GM12873 (cell line): Measurements from ENCODE around the gene ZNF764.

Experiments
- TF ChIP-seq, protein P1 (sequence below): IDR thresholded peaks from 2 replicates; pipeline ENCODE4 v1.5.1; 2012; ENCODE audit warnings: low read depth, mild to moderate bottlenecking, moderate library complexity, low read length, control low read depth; ENCODE audit not compliant: insufficient read depth; ENCODE audit errors: missing control alignments

Gene ZNF764

DNA sequence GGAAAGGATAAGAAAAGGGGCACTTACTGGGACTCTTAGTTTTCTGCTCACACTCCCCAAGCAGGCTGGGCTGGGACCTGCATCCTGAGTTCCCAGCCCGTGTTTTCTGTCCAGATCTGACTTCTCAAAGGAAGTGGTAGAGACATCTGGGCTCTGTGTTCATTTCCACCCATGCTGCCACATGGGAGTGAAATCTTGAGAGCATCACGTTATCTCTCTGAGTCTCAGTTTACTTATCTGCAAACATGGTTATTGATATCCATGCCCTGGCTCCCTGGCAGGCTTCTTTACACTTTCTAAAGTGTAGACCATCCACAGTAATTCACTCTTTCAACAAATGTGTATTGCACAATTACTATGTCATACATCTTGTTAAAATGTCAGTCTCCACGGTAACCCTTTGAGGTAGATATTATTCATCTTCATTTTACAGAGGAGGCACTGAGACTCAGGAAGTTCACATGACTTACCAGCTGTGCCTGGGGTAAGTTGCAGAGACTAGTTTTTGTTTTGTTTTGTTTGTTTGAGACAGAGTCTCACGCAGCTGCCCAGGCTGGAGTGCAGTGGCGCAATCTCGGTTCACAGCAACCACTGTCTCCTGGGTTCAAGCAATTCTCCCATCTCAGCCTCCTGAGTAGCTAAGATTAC is 9.9 kb upstream of the ZNF764 start:
- TF ChIP-seq, protein P1, sequence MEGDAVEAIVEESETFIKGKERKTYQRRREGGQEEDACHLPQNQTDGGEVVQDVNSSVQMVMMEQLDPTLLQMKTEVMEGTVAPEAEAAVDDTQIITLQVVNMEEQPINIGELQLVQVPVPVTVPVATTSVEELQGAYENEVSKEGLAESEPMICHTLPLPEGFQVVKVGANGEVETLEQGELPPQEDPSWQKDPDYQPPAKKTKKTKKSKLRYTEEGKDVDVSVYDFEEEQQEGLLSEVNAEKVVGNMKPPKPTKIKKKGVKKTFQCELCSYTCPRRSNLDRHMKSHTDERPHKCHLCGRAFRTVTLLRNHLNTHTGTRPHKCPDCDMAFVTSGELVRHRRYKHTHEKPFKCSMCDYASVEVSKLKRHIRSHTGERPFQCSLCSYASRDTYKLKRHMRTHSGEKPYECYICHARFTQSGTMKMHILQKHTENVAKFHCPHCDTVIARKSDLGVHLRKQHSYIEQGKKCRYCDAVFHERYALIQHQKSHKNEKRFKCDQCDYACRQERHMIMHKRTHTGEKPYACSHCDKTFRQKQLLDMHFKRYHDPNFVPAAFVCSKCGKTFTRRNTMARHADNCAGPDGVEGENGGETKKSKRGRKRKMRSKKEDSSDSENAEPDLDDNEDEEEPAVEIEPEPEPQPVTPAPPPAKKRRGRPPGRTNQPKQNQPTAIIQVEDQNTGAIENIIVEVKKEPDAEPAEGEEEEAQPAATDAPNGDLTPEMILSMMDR = no peak

DNA sequence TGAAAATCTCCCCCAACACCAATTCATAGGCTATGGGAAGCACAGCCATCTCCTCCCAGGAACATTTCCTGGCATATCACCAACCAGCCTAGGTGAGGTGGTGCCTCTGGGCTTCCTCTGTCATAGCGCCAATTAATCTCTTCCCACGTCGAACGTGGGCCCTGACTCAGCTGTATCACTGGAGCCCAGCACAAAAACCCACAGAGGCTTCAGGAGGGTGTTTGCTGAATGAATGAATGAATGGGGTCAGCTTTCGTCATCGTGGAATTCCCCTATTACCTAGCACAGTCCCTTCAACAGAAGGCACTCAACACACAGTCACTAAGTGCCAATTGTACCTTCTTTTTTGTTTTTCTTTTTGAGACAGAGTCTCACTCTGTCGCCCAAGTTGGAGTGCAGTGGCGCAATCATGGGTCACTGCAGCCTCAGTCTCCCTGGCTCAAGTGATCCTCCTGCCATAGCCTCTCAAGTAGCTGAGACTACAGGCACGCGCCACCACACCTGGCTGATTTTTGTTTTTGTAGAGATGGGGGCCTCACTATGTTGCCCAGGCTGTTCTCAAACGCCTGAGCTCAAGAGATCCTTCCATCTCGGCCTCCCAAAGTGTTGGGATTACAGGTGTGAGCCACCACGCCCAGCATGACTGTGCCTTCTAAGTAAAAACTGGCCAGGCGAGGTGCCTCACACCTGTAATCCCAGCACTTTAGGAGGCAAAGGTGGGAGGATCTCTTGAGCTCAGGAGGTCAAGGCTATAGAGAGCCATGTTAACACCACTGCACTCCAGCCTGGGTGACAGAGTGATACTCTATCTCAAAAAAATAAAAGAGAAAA is 9.2 kb upstream of the ZNF764 start:
- TF ChIP-seq, protein P1 = no peak

DNA sequence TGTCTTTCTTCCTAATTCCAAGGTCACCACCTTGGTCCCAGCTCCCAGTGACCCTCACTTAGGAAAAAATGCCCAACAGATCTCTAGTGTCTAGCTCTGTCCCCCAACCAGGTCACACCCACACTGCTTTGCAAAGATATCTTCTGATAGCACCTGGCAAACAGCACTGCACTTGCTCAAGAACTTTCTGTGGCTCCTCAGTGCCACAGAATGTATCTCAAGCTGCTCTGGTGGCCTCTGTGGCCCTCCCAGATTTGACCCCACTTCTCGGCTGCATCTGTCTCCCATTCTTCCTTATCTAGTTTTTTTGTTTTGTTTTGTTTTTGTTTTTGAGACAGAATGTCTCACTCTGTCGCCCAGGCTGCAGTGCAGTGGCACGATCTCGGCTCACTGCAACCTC is 8.4 kb upstream of the ZNF764 start:
- TF ChIP-seq, protein P1 = no peak

DNA sequence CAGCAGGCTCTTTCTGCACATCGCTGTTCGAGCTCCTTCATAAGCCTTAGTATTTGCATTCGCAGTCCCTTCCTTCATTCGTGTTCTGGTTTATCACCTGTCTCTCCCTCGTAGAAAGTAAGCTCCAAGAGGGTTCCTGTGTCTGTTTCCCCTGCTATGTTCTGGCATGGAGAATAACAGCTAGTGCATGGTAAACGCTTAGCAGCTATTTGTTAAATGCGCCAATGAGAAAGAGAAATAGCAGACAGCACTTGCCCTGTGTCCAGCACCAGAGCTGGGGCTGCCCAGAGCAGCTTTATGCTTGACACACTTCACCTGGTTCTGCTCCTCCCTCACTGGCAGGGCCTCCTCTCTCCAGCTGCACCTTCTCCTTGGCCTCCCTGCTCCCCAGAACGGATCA is 7.8 kb upstream of the ZNF764 start:
- TF ChIP-seq, protein P1 = no peak

DNA sequence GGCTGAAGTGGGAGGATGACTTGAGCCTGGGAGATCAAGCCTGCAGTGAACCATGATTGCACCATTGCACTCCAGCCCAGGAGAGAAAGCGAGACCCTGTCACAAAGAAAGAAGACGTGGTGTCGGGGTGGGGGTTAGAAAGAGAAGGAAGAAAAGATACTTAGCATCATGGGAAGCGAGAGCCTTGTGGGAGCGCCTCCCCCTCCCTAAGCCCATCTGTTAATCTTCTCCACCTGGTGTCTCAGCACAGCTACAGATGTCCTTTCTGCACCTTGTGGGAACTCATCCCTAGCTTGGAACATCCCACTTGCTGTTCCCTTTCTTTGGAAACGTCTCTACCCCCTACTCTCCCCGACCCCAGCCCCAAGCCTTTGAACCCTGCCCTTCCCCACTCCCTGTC is 7.4 kb upstream of the ZNF764 start:
- TF ChIP-seq, protein P1 = no peak

DNA sequence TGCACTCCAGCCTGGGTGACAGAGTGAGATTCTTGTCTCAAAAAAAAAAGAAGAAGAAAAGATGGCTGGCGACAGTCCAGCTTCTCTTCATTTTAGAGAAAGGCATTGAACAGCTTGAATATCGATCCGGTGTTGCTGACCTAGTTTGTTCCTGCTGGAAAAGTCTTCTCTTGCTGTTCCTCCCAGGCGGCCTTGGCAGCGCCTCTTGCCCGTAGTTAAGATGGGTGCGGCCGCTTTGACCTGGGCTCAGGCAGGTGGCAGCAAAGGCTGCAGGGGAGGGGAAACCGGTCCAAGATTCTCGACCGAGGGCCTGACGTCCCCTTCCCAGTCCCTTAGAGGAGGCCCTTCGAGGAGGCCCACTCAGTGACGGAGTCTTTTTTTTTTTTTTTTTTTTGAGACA is 3.8 kb upstream of the ZNF764 start:
- TF ChIP-seq, protein P1 = no peak

DNA sequence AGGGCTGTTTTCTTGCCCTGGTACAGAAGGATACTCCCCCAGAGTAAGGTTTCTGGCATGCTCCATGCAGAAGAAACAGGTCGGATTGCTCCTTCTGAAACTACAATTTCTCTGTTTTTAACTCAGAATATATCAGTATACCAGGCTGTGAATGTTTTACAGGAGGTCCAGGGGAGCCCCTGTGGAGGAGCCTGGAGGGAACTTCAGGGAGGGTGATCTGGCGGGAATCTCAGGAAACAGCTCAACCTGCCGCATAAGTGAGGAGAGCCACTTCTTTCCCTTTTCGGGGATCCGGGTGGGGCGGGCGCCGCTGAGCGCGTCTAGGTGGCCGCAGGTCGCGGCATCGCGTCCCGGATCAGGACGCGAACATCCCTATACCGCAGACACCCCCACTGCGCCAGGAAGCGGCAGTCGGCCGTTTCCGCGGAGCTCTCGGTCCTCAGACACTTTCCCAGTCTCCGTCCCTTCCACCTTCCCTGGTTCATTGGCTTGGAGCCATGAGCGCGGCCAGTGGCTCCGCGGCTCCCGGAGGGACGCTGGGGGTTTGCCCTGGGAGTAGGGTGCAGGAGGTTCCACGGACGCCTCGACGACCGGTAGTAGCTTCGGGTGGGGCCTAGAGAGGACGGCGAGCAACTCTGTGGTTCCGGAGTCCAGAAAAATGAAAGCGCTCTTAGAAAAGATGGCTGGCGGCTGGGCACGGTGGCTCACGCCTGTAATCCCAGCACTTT is 3.1 kb upstream of the ZNF764 start:
- TF ChIP-seq, protein P1 = no peak
